ENCODE measurements around the gene TAS1R1. TPM values are rescaled to one million over a fixed set of nuclear protein-coding genes. Genes with fewer than 3 reads are reported as not detected.

The TAS1R1 gene
- total and polyA plus RNA-seq, 2 experiments from 2014 or later: not detected

DNA sequence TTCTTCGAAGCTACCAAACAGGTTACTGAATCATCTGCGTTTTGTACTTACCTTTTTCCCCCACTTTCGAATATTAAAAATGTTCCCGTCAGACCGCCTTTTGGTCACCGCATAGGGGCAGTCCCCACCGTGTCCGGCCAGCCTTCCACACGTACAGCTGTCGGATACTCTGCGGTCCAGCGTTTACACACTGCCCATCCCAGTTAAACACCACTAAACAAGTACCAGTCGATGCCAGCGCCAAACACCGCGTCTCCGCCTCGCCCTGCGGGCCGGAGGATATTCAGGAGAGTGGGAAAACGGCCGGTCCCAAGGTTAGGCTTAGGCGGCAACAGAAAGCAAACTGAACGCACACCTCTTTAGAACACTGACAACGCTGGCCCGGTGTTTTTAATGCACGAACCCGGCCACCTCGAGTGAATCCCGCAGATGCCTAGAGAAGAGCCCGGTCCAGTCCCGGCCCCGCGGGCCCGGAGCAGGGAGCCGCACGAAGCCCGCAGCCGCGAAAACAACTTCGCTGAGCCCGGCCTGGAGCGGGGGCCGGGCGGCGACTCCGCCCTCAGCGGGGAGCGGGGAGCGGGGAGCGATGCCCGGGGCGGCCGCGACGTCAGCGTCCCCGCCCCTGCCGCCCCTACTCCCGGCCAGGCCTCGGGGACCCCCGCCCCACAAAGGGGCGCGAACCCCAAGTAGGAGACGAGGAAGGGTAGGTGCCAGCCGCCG is 57.7 kb downstream of the TAS1R1 start:
- H3K4me1 ChIP-seq (ENCODE audit: insufficient read depth): peaks cover 13% of the 10 kb centered on the region; the same call in 1 of the 2 replicates
- peak overlapping the region; percentile 91 for H3K4me3 ChIP-seq
- peak overlapping the region; percentile 87 for H3K4me2 ChIP-seq (ENCODE audit: unreplicated experiment)
- no peaks in the 10 kb centered on the region for H3K9me3 ChIP-seq (ENCODE audit: low read depth)
- peak overlapping the region; percentile 89 for H3K27ac ChIP-seq
- no peaks in the 10 kb centered on the region for H3K27me3 ChIP-seq (replicated peaks; ENCODE audit: insufficient read depth)
- no peaks in the 10 kb centered on the region for H3K9me2 ChIP-seq (ENCODE audit: insufficient read depth)
- no peaks in the 10 kb centered on the region for H4K20me1 ChIP-seq (ENCODE audit: insufficient read depth)
- 1% methylated on average over 42 to 67 of the region's 67 CpGs for WGBS, 2 experiments (ENCODE audit: low coverage in 1 of 2, low lambda C conversion rate in 2 of 2, missing lambda C conversion rate in 2 of 2)
- peak overlapping the region; percentile 82 for H2AFZ ChIP-seq
- in situ Hi-C loops (cut with MboI): no loop called here
- H3K79me2 ChIP-seq (ENCODE audit: insufficient read depth): peaks cover 69% of the 10 kb centered on the region
- H3K9ac ChIP-seq: peak overlapping the region; percentile 86
- peaks cover 12% of the 10 kb centered on the region; the same call in 1 of the 2 replicates for H3F3A ChIP-seq (ENCODE audit: insufficient read depth)
- peak; percentile 83 for DNase-seq
- no peaks in the 10 kb centered on the region for H3K36me3 ChIP-seq (ENCODE audit: low read depth)
- no peak for TF ChIP-seq EZH2 (IDR thresholded peaks at IDR 0.05; ENCODE audit: insufficient read depth, poor library complexity, severe bottlenecking)

DNA sequence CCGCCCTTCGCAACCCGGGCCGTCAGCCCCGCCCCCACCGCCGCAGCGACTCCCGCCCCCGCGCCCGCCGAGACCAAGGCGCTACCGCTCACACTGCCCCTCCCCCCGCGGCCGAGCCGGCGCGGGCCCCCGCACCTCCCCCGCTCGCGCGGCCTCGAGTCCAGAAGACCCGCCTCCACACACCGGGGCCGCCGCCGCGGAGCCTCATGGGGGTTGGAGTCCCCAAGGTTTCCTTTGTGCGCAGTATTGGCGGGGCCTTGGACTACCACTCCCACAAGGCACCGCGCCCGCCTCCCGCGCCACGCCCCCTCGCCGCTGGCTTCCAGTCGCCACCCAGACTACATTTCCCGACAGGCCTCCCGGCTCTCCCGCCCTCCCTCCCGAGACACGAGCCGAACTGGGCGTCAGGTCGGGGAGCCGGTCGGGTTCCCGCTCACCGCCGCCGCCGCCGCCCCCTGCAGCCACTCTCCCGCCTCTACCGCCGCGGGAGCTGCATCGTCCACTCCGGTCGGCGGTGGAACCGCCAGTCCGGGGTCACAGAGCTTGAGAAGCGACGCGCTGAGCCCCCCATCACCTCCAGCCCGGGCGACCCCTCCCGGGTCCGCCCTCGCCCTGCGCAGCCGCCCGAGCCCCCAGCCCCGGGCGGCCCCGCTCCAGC is 58.4 kb downstream of the TAS1R1 start, which contains the start of gene PHF13:
TSS of gene PHF13 (plus strand) at position 371 of the 658 bp plus-strand sequence. CDS start 336 bp downstream, outside the sequence.
- Histone ChIP-seq H3K4me1 (ENCODE audit: insufficient read depth) (peaks cover 13% of the 10 kb centered on the region; the same call in 1 of the 2 replicates), H3K9ac (peak within 1 kb of the TSS; percentile 86), H3K27me3 (replicated peaks; ENCODE audit: insufficient read depth) (no peaks in the 10 kb centered on the region), H3K9me2 (ENCODE audit: insufficient read depth) (no peaks in the 10 kb centered on the region), H4K20me1 (ENCODE audit: insufficient read depth) (no peaks in the 10 kb centered on the region), H3F3A (ENCODE audit: insufficient read depth) (peaks cover 12% of the 10 kb centered on the region; the same call in 1 of the 2 replicates), H3K9me3 (ENCODE audit: low read depth) (no peaks in the 10 kb centered on the region), H2AFZ (peak within 1 kb of the TSS; percentile 82), H3K4me3 (peak within 1 kb of the TSS; percentile 91), H3K36me3 (ENCODE audit: low read depth) (no peaks in the 10 kb centered on the region), H3K27ac (peak within 1 kb of the TSS; percentile 89), H3K4me2 (ENCODE audit: unreplicated experiment) (peak within 1 kb of the TSS; percentile 87), H3K79me2 (ENCODE audit: insufficient read depth) (peaks cover 71% of the 10 kb centered on the region)
- in situ Hi-C loops (cut with MboI): no loop called here
- peak; percentile 99 for DNase-seq
- WGBS, 2 experiments (ENCODE audit: low coverage in 1 of 2, low lambda C conversion rate in 2 of 2, missing lambda C conversion rate in 2 of 2): 1 to 2% methylated on average over 28 to 68 of the region's 84 CpGs
- TF ChIP-seq EZH2 (IDR thresholded peaks at IDR 0.05; ENCODE audit: insufficient read depth, poor library complexity, severe bottlenecking) (no peak), EZH2phosphoT487 (IDR thresholded peaks at IDR 0.05; ENCODE audit: insufficient read depth, low read depth) (no peak)

DNA sequence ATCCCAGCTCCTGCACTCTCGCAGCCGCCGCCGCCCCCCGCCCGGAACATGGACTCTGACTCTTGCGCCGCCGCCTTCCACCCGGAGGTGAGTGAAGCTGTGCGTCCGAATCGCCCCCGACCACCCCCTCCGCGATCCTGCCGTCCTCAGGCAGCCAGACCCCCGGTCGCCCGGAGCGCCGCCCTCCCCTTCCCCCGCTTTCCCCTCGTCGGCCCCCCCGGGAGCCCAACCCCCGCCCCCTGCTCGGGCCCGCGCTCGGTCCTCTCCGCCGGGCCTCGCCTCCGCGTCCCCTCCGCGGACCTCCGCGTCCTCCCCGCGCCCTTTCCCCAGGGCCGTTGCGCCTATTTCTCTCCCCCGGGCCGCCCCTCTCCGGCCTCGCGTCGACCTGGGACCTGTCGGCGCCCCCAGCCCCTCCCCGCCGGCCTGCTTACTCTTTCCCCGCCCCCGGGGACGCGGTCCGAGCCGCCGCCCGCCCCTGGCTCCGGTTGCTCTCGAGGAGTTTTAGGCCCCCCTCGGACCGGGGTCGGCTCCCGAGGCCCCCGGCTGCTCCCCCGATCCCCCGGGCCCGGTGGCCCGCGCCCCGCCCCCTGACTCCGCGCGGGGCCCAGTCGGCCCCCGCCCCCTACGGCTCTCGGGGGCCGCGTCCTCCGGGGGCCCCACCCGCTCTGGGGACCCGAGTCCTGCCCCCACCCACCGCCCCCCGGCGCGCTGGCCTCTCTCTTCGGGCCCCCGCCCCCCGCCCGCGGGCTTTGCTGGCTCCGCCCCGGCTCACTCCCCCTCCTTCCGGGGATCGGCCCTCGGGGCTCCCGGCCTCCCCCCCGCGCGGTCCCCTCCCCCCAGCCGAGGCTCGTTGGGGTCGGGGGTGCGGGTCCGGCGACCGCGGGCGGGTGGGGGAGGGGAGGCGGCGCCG is 59.2 kb downstream of the TAS1R1 start:
- WGBS, 2 experiments (ENCODE audit: low coverage in 1 of 2, low lambda C conversion rate in 2 of 2, missing lambda C conversion rate in 2 of 2): 0 to 2% methylated on average over 1 to 100 of the region's 117 CpGs
- Histone ChIP-seq H3K9ac (peak overlapping the region; percentile 81), H3K4me3 (peak overlapping the region; percentile 87), H3K9me2 (ENCODE audit: insufficient read depth) (no peaks in the 10 kb centered on the region), H3K79me2 (ENCODE audit: insufficient read depth) (peaks cover 79% of the 10 kb centered on the region), H4K20me1 (ENCODE audit: insufficient read depth) (no peaks in the 10 kb centered on the region), H3K36me3 (ENCODE audit: low read depth) (no peaks in the 10 kb centered on the region), H3K4me2 (ENCODE audit: unreplicated experiment) (peak overlapping the region; percentile 37), H3K27ac (peak overlapping the region; percentile 44), H3K27me3 (replicated peaks; ENCODE audit: insufficient read depth) (no peaks in the 10 kb centered on the region), H3K9me3 (ENCODE audit: low read depth) (no peaks in the 10 kb centered on the region), H3F3A (ENCODE audit: insufficient read depth) (peaks cover 12% of the 10 kb centered on the region; the same call in 1 of the 2 replicates), H2AFZ (peak overlapping the region; percentile 64; the same call in 1 of the 2 replicates), H3K4me1 (ENCODE audit: insufficient read depth) (peaks cover 13% of the 10 kb centered on the region; the same call in 1 of the 2 replicates)
- no peak for TF ChIP-seq EZH2 (IDR thresholded peaks at IDR 0.05; ENCODE audit: insufficient read depth, poor library complexity, severe bottlenecking)
- no peak for TF ChIP-seq EZH2phosphoT487 (IDR thresholded peaks at IDR 0.05; ENCODE audit: insufficient read depth, low read depth)
- in situ Hi-C loops (cut with MboI): no loop called here
- peak; percentile 61 for DNase-seq
